ENCODE results near the gene SUFU. TPM values are rescaled to one million over a fixed set of nuclear protein-coding genes. Genes with fewer than 3 reads are reported as not detected.

The SUFU gene
- total and polyA plus RNA-seq, 2 of the 13 experiments (the other 11 are each of a cell fraction or from before 2014, with no cell fraction given), result 2.9 to 5.5 TPM

- TF ChIP-seq HOMEZ (CRISPR knock-in tag; IDR thresholded peaks at IDR 0.05; ENCODE audit: low read depth) (0 out of 2 replicates have a peak, but pooled peaks have one; percentile 0), ZNF263 (CRISPR knock-in tag; IDR thresholded peaks at IDR 0.05) (no peak), ZNF337 (CRISPR knock-in tag; IDR thresholded peaks at IDR 0.05; ENCODE audit: borderline replicate concordance, low read depth) (no peak), SRSF9 (IDR thresholded peaks at IDR 0.05; ENCODE audit: borderline replicate concordance, insufficient read depth, low read depth, low read length, poor library complexity, severe bottlenecking) (no peak), ZNF614 (CRISPR knock-in tag; IDR thresholded peaks at IDR 0.05; ENCODE audit: borderline replicate concordance) (no peak), RXRB (CRISPR knock-in tag; IDR thresholded peaks at IDR 0.05; ENCODE audit: borderline replicate concordance) (no peak), MATR3 (CRISPR knock-in tag; IDR thresholded peaks at IDR 0.05) (no peak), TBP (CRISPR knock-in tag; IDR thresholded peaks at IDR 0.05) (no peak), TFDP2 (CRISPR knock-in tag; IDR thresholded peaks at IDR 0.05) (0 out of 2 replicates have a peak, but pooled peaks have one; percentile 15), PAWR (CRISPR knock-in tag; IDR thresholded peaks at IDR 0.05; ENCODE audit: borderline replicate concordance) (no peak), MEIS1 (CRISPR knock-in tag; IDR thresholded peaks at IDR 0.05; ENCODE audit: borderline replicate concordance) (no peak), SIN3A (IDR thresholded peaks at IDR 0.05; ENCODE audit: borderline replicate concordance, low read depth, low read length) (peak; percentile 36; the same call in 1 of the 2 replicates), ZNF180 (CRISPR knock-in tag; IDR thresholded peaks at IDR 0.05; ENCODE audit: borderline replicate concordance, low read depth) (no peak), ZNF768 (CRISPR knock-in tag; IDR thresholded peaks at IDR 0.05) (peak; percentile 44; the same call in 1 of the 2 replicates), SMAD1 (CRISPR knock-in tag; IDR thresholded peaks at IDR 0.05; ENCODE audit: borderline replicate concordance, low read depth) (0 out of 2 replicates have a peak, but pooled peaks have one; percentile 5), MIER3 (CRISPR knock-in tag; IDR thresholded peaks at IDR 0.05; ENCODE audit: borderline replicate concordance) (no peak), ZMAT5 (CRISPR knock-in tag; IDR thresholded peaks at IDR 0.05; ENCODE audit: borderline replicate concordance, low read depth) (no peak), ZBTB7A (CRISPR knock-in tag; IDR thresholded peaks at IDR 0.05) (0 out of 2 replicates have a peak, but pooled peaks have one; percentile 12), ARID2 (CRISPR knock-in tag; IDR thresholded peaks at IDR 0.05; ENCODE audit: borderline replicate concordance) (no peak), ZNF710 (CRISPR knock-in tag; IDR thresholded peaks at IDR 0.05; ENCODE audit: borderline replicate concordance) (no peak), NFE2L1 (CRISPR knock-in tag; IDR thresholded peaks at IDR 0.05; ENCODE audit: borderline replicate concordance) (no peak), SKI (IDR thresholded peaks at IDR 0.05; ENCODE audit: partially characterized antibody) (peak; percentile 70), IKZF1 (IDR thresholded peaks at IDR 0.05) (no peak), ZNF674 (CRISPR knock-in tag; IDR thresholded peaks at IDR 0.05; ENCODE audit: low read depth) (no peak), ELF3 (CRISPR knock-in tag; IDR thresholded peaks at IDR 0.05) (no peak), ZFY (CRISPR knock-in tag; IDR thresholded peaks at IDR 0.05) (peak; percentile 33; the same call in 1 of the 2 replicates)
These were observed 140.4 kb downstream of the SUFU start, which contains the start of gene TRIM8 (continued) for GRCh38 chr10:102644066-102644645.

Data from HepG2 (cell line).